BE2C (cell line): Measurements from ENCODE around the gene ATPAF2.

Source experiments
- DNase-seq: peaks from one replicate; pipeline ENCODE4 v3.0.0-alpha.2; 2020
- H3K27me3 ChIP-seq: fragments of 250-450 bp; sonication (Bioruptor Pico); 2 replicates; pipeline ENCODE4 v1.5.1; 2020; ENCODE audit warnings: mild to moderate bottlenecking
- H3K36me3 ChIP-seq: fragments of 250-450 bp; sonication (Bioruptor Pico); 2 replicates; pipeline ENCODE4 v1.5.1; 2020; ENCODE audit warnings: mild to moderate bottlenecking
- H3K4me1 ChIP-seq: fragments of 250-450 bp; sonication (Bioruptor Pico); 2 replicates; pipeline ENCODE4 v1.5.1; 2020
- H3K4me3 ChIP-seq: 2 replicates; pipeline ENCODE4 v1.5.1; 2011; ENCODE audit warnings: low read depth, low read length
- H3K9me3 ChIP-seq: fragments of 250-450 bp; sonication (Bioruptor Pico); 2 replicates; pipeline ENCODE4 v1.5.1; 2020
- TF ChIP-seq, protein P1 (sequence below): IDR thresholded peaks from 2 replicates; pipeline ENCODE4 v1.5.1; 2012; ENCODE audit warnings: mild to moderate bottlenecking, low read depth, low read length

Gene ATPAF2

GRCh38 chr17:18064053-18064452, 25.1 kb upstream of the ATPAF2 start:
- no peaks in the 10 kb centered on the region for H3K36me3 ChIP-seq
- H3K9me3 ChIP-seq: no peaks in the 10 kb centered on the region
- no peaks in the 10 kb centered on the region for H3K4me1 ChIP-seq
- H3K4me3 ChIP-seq: no peak overlapping the region
- TF ChIP-seq, protein P1, sequence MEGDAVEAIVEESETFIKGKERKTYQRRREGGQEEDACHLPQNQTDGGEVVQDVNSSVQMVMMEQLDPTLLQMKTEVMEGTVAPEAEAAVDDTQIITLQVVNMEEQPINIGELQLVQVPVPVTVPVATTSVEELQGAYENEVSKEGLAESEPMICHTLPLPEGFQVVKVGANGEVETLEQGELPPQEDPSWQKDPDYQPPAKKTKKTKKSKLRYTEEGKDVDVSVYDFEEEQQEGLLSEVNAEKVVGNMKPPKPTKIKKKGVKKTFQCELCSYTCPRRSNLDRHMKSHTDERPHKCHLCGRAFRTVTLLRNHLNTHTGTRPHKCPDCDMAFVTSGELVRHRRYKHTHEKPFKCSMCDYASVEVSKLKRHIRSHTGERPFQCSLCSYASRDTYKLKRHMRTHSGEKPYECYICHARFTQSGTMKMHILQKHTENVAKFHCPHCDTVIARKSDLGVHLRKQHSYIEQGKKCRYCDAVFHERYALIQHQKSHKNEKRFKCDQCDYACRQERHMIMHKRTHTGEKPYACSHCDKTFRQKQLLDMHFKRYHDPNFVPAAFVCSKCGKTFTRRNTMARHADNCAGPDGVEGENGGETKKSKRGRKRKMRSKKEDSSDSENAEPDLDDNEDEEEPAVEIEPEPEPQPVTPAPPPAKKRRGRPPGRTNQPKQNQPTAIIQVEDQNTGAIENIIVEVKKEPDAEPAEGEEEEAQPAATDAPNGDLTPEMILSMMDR: no peak
- no peak for DNase-seq
- no peaks in the 10 kb centered on the region for H3K27me3 ChIP-seq

DNA sequence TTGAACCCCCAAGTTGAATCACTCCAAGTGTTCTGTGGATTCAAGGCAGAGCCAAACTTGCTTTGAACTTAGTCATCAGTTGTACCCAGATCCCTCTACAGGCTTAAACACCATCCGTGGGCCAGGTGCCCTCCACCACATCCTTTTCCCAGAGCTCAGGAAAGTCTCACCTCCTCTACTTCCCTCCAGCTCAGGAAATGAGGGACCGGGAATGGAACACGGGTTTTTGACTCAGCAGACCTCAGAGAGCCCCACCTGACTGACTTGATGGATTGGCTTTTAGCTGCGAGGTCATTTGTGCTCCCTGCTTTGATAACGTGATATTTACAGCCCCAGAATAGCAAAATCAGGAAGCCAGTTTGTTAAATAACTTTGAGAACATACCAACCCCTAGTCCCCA, 20.3 kb upstream of the ATPAF2 start:
- H3K4me1 ChIP-seq: no peaks in the 10 kb centered on the region
- H3K36me3 ChIP-seq: no peaks in the 10 kb centered on the region
- TF ChIP-seq, protein P1: no peak
- no peaks in the 10 kb centered on the region for H3K9me3 ChIP-seq
- no peaks in the 10 kb centered on the region for H3K27me3 ChIP-seq
- no peak overlapping the region for H3K4me3 ChIP-seq
- no peak for DNase-seq

- TF ChIP-seq, protein P1: no peak
- H3K27me3 ChIP-seq: no peaks in the 10 kb centered on the region
- no peak for DNase-seq
- H3K4me3 ChIP-seq: no peak overlapping the region
- no peaks in the 10 kb centered on the region for H3K36me3 ChIP-seq
- H3K9me3 ChIP-seq: no peaks in the 10 kb centered on the region
- no peaks in the 10 kb centered on the region for H3K4me1 ChIP-seq
Measured at GRCh38 chr17:18056214-18056613, 17.2 kb upstream of the ATPAF2 start.

DNA sequence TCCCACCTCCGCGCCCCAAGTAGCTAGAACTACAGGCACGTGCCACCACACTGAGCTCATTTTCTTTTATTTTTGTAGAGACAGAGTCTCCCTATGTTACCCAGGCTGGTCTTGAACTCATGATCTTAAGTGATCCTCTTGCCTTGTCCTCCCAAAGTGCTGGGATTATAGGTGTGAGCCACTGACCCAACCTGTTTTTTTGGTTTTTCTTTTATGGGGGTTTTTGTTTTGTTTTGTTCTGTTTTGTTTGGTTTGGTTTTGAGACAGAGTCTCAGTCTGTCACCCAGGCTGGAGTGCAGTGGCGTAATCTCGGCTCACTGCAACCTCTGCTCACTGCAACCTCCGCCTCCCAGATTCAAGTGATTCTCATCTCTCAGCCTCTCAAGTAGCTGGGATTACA, 16.6 kb upstream of the ATPAF2 start:
- DNase-seq: no peak
- H3K36me3 ChIP-seq: no peaks in the 10 kb centered on the region
- TF ChIP-seq, protein P1: no peak
- H3K4me3 ChIP-seq: no peak overlapping the region
- no peaks in the 10 kb centered on the region for H3K4me1 ChIP-seq
- no peaks in the 10 kb centered on the region for H3K27me3 ChIP-seq
- H3K9me3 ChIP-seq: no peaks in the 10 kb centered on the region

DNA sequence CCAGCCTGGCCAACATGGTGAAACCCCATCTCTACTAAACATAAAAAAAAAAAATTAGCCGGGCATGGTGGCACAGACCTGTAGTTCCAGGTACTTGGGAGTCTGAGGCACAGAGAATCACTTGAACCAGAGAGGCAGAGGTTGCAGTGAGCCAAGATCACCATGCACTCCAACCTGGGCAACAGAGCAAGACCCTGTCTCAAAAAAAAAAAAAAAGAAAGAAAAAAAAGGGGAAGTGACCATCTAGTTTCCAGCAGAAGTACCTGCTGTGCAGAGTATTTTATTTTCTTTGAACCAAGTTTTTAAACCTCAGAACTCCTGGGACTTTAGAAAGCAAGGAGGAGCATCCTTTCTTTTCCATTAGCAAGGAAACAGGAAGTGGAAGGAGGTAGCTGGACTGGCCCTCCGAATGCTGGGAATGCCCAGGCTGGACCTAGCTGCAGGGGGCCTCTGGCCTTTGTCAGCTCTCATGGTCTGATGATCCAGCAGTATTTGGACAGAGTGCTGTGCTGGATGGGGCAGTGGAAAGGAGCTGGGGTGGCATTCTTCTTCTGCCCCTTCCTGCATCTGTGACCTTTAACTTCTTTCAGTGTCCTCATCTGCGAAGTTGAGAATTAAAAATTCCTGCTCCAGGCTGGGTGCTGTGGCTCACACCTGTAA, 6.9 kb upstream of the ATPAF2 start:
- Histone ChIP-seq H3K4me1 (no peaks in the 10 kb centered on the region), H3K4me3 (no peak overlapping the region), H3K9me3 (no peaks in the 10 kb centered on the region), H3K36me3 (no peaks in the 10 kb centered on the region), H3K27me3 (no peaks in the 10 kb centered on the region)
- TF ChIP-seq, protein P1: no peak
- DNase-seq: no peak

DNA sequence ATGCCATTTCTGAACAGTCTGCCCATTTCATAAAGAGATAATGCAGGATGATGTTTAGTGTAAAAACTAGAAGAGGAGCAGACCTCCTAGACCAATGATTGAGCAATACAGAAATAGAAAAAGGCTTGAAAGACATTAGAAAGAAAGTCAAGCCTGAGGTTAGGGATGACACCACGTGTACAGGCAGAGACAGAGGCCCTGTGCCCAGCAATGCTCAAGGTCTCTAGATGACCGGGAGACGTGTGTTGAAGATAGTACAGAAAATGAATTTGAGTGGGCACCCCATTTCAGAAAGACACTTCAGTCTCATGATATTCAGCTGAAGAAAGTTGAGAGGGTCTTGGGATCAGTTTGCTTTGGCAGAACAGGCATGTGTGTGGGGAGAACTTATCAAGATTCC, 5.6 kb upstream of the ATPAF2 start:
- TF ChIP-seq, protein P1: no peak
- Histone ChIP-seq H3K27me3 (no peaks in the 10 kb centered on the region), H3K9me3 (no peaks in the 10 kb centered on the region), H3K36me3 (no peaks in the 10 kb centered on the region), H3K4me3 (no peak overlapping the region), H3K4me1 (no peaks in the 10 kb centered on the region)
- no peak for DNase-seq
